Measurements from ENCODE around the gene SNX3.
A peak's percentile ranks its signal among the peaks of the same experiment; 100 is the strongest.

Gene SNX3

DNA sequence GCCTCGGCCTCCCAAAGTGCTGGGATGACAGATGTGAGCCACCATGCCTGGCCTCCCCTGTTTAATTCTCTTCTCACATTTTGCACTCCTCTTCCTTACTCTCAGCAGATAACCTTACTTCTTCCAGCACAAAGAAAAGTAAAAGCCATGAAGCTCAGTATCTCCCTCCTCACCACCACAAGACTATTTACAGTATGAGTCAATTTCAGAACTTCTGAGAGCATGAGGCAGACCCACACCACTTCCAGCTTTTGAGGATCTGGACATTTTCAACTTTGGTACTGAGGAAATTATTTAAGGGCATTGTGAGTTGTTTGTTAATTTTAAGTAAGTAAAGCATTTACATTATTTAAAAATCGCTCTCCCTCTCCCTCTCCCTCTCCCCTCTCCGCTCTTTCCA, 8.0 kb upstream of the SNX3 start:
- in situ Hi-C loops (cut with HindIII; ENCODE audit: low sequenced_read_pairs), result no loop called here
- TF ChIP-seq, protein P1, sequence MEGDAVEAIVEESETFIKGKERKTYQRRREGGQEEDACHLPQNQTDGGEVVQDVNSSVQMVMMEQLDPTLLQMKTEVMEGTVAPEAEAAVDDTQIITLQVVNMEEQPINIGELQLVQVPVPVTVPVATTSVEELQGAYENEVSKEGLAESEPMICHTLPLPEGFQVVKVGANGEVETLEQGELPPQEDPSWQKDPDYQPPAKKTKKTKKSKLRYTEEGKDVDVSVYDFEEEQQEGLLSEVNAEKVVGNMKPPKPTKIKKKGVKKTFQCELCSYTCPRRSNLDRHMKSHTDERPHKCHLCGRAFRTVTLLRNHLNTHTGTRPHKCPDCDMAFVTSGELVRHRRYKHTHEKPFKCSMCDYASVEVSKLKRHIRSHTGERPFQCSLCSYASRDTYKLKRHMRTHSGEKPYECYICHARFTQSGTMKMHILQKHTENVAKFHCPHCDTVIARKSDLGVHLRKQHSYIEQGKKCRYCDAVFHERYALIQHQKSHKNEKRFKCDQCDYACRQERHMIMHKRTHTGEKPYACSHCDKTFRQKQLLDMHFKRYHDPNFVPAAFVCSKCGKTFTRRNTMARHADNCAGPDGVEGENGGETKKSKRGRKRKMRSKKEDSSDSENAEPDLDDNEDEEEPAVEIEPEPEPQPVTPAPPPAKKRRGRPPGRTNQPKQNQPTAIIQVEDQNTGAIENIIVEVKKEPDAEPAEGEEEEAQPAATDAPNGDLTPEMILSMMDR (IDR thresholded peaks at IDR 0.05; ENCODE audit: low read depth, low read length), result no peak
- no peak for DNase-seq (ENCODE audit: low read depth, low spot score)

DNA sequence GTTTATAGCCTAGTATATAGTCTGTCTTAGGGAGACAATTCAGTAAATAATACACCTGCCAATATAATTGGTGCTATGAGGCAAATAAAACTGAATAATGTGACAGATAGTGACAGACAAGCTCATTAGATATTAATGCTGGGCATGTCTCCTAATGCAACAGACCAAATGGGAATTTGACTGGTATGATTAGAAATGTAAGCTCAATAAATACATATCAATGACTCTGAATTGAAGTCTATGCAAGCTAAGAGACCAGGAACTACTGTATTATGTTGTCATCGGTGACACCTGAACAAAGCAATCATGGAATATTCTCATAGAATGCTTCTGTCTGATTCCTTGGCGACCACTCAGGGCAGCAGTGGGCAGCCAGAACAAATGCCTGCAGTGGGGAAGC, 2.5 kb upstream of the SNX3 start:
- in situ Hi-C loops (cut with HindIII; ENCODE audit: low sequenced_read_pairs), result no loop called here
- no peak overlapping the region for H3K4me3 ChIP-seq (ENCODE audit: low read depth, low read length)
- no peak for DNase-seq (ENCODE audit: low read depth, low spot score)
- TF ChIP-seq, protein P1 (IDR thresholded peaks at IDR 0.05; ENCODE audit: low read depth, low read length), result no peak

More for the DNA sequence above, 8.0 kb upstream of the SNX3 start:
- H3K4me3 ChIP-seq (ENCODE audit: low read depth, low read length), result no peak overlapping the region

DNA sequence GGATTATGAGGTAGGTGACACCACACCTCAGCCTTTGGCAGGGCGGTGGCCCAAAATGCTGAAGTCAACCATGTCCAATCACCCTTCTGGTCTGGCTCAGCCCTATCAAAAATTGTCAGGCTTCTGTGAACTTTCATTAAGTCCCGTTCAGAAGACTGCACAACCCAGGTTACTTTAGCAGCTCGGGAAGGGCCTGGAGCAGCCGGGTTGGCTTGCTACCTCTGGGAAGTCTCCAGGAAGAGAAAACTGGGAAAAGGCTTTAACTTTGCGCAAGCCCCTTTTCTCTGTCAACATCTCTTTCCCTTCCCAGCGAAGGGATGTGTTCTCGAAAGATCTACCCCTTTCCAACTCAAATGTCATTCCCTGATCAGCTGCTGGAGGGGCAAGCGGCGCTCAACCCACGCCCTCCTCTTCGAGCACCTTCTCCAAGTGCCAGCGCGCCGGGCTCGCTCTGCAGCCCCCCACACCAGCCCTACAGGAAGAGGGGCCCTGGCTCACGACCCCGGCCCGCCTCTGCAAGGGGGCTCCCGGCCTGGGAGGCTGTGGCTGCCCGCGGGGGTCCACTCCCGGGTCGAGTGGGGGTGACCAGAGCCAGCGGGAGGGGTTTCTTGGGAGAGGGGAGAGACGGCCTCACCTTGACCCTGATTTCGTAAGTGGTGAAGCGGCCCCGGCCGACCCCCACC, 573 bp downstream of the SNX3 start:
- peak; percentile 43 for DNase-seq (ENCODE audit: low read depth, low spot score)
- TF ChIP-seq, protein P1 (IDR thresholded peaks at IDR 0.05; ENCODE audit: low read depth, low read length), result no peak
- in situ Hi-C loops (cut with HindIII; ENCODE audit: low sequenced_read_pairs), result no loop called here
- H3K4me3 ChIP-seq (ENCODE audit: low read depth, low read length), result peak overlapping the region; percentile 95

DNA sequence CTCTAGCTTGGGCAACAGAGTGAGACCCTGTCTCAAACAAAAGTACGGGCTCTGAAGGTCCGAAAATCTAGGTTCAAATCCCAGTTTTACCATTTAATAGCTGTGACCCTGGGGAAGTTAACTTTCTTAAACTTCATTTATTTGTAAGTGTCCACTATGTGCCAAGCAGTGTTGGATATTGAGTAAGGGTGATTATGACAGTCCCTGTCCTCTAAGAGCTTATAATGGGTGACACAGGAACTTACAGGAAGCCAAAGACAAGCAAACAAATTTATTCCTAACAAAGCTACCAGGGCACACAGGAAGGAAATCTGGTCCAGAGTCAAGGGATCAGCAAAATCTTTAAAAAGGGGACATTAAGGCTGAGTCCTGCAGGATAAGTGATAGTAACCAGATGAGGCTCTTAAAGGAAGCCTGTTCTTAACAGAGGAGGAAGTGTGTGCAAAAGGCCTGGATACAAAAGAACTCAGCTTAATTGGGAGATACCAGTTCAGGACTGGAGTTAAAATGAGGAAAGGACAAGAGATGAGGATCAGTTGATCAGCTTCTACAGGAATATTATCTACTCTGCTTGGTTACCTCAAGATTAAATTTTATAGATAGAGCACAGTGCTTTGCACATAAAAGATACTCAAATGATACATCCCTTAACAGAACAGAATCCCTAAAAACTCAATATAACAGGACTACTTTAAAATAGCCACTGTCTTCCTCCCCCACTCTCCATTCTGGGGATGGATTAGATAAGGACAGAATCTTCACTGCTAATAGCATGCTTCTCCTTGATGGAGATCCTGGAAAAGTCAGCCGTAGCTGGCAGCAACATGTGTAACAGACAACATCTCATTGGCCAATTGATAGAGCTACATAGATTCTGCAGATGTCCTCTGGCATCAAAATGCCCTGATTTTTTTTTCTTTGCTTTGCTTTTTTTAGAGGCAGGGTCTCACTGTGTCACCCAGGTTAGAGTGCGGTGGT, 6.1 kb downstream of the SNX3 start:
- TF ChIP-seq, protein P1 (IDR thresholded peaks at IDR 0.05; ENCODE audit: low read depth, low read length), result no peak
- H3K4me3 ChIP-seq (ENCODE audit: low read depth, low read length), result no peak overlapping the region
- no peak for DNase-seq (ENCODE audit: low read depth, low spot score)
- in situ Hi-C loops (cut with HindIII; ENCODE audit: low sequenced_read_pairs), result no loop called here

DNA sequence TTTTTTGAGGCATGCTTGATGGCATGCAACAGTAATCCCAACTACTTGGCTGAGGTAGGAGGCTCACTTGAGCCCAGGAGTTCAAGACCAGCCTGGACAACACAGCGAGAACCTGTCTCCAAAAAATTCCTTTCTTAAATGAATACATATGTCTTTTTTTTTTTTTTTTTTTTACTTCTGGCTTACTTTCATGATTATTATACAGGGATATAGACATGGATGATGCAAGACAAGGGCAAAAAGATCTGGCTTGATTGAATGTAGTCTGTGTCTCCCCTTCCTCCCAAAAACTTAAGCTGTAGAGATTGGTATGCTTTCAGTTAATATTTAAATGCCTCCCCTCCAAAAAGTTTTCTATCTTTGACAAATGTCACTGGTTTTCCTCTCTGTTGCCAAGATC, 7.6 kb downstream of the SNX3 start:
- TF ChIP-seq, protein P1 (IDR thresholded peaks at IDR 0.05; ENCODE audit: low read depth, low read length), result no peak
- in situ Hi-C loops (cut with HindIII; ENCODE audit: low sequenced_read_pairs), result no loop called here
- no peak for DNase-seq (ENCODE audit: low read depth, low spot score)
- H3K4me3 ChIP-seq (ENCODE audit: low read depth, low read length), result no peak overlapping the region

DNA sequence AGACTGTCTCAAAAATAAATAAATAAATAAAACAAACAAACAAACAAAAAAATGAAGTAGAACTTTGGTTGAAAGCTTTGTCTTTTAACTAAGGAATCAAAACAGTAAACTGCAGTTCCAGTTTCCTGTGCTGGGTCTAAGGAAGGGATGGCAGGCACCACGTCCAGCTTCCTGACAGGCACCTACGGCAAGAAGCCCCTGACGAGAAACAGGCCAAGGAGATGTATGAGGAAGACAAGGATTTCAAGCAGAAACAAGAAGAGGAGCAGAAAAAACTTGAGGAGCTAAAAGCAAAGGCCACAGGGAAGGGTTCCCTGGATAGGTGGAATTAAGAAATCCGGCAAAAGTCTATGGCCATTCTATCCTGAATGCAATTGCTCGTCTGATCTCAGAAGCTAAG, 8.8 kb downstream of the SNX3 start:
- H3K4me3 ChIP-seq (ENCODE audit: low read depth, low read length), result no peak overlapping the region
- in situ Hi-C loops (cut with HindIII; ENCODE audit: low sequenced_read_pairs), result no loop called here
- no peak for DNase-seq (ENCODE audit: low read depth, low spot score)
- TF ChIP-seq, protein P1 (IDR thresholded peaks at IDR 0.05; ENCODE audit: low read depth, low read length), result no peak
